H9 (cell line): ENCODE results near the gene PUDP. TPM values are rescaled to one million over a fixed set of nuclear protein-coding genes. Genes with fewer than 3 reads are reported as not detected.

Experiments
- DNase-seq: peaks from one replicate; pipeline ENCODE4 v3.0.0-alpha.2; 2017
- H2AFZ ChIP-seq: one replicate; pipeline ENCODE4 v1.6.1; 2013; ENCODE audit warnings: mild to moderate bottlenecking, low read length, control low read depth, moderate library complexity
- H2AK5ac ChIP-seq: 2 replicates; pipeline ENCODE4 v1.6.1; 2013; ENCODE audit warnings: low read length, control low read depth, mixed read lengths; ENCODE audit not compliant: insufficient read length
- H2BK120ac ChIP-seq: one replicate; pipeline ENCODE4 v1.6.1; 2013; ENCODE audit warnings: low read depth, mild to moderate bottlenecking, low read length, control low read depth, inconsistent platforms; ENCODE audit not compliant: poor library complexity, severe bottlenecking
- H2BK12ac ChIP-seq: 2 replicates; pipeline ENCODE4 v1.6.1; 2013; ENCODE audit warnings: low read length, control low read depth, mixed read lengths, low read depth; ENCODE audit not compliant: insufficient read length
- H2BK15ac ChIP-seq: 2 replicates; pipeline ENCODE4 v1.6.1; 2013; ENCODE audit warnings: low read depth, low read length, control low read depth
- H2BK20ac ChIP-seq: one replicate; pipeline ENCODE4 v1.6.1; 2013; ENCODE audit warnings: low read depth, mild to moderate bottlenecking, low read length, control low read depth, inconsistent platforms; ENCODE audit not compliant: poor library complexity, severe bottlenecking
- H2BK5ac ChIP-seq: 2 replicates; pipeline ENCODE4 v1.6.1; 2013; ENCODE audit warnings: low read length, control low read depth, mixed read lengths; ENCODE audit not compliant: insufficient read length
- H3K14ac ChIP-seq: 2 replicates; pipeline ENCODE4 v1.6.1; 2013; ENCODE audit warnings: low read length, control low read depth; ENCODE audit not compliant: insufficient read depth
- H3K18ac ChIP-seq: 2 replicates; pipeline ENCODE4 v1.6.1; 2013; ENCODE audit warnings: low read depth, mild to moderate bottlenecking, mixed read lengths, low read length, control low read depth; ENCODE audit not compliant: insufficient read length
- H3K23ac ChIP-seq: 2 replicates; pipeline ENCODE4 v1.6.1; 2013; ENCODE audit warnings: low read length, control low read depth, mixed read lengths, low read depth; ENCODE audit not compliant: insufficient read length
- H3K23me2 ChIP-seq: 2 replicates; pipeline ENCODE4 v1.6.1; 2013; ENCODE audit warnings: low read depth, mild to moderate bottlenecking, mixed read lengths, low read length, control low read depth; ENCODE audit not compliant: insufficient read length, poor library complexity, severe bottlenecking
- H3K27ac ChIP-seq: 2 replicates; pipeline ENCODE4 v1.5.1; 2013; ENCODE audit warnings: low read length, control low read depth, mixed read lengths, low read depth; ENCODE audit not compliant: insufficient read length
- H3K27me3 ChIP-seq: 2 replicates; pipeline ENCODE4 v1.6.1; 2013; ENCODE audit warnings: low read length, control low read depth, inconsistent platforms; ENCODE audit not compliant: insufficient read depth
- H3K4ac ChIP-seq: 2 replicates; pipeline ENCODE4 v1.6.1; 2013; ENCODE audit warnings: low read depth, mild to moderate bottlenecking, control low read depth, inconsistent platforms, low read length, moderate library complexity
- H3K4me1 ChIP-seq: 2 replicates; pipeline ENCODE4 v1.6.1; 2013; ENCODE audit warnings: low read length, control low read depth, inconsistent platforms; ENCODE audit not compliant: insufficient read depth
- H3K4me2 ChIP-seq: 2 replicates; pipeline ENCODE4 v1.6.1; 2013; ENCODE audit warnings: low read length, control low read depth, mixed read lengths; ENCODE audit not compliant: insufficient read length, insufficient read depth
- H3K56ac ChIP-seq: 2 replicates; pipeline ENCODE4 v1.6.1; 2013; ENCODE audit warnings: low read depth, mild to moderate bottlenecking, mixed read lengths, low read length, control low read depth; ENCODE audit not compliant: insufficient read length
- H3K79me1 ChIP-seq: 2 replicates; pipeline ENCODE4 v1.6.1; 2013; ENCODE audit warnings: low read depth, mild to moderate bottlenecking, moderate library complexity, low read length, control low read depth, inconsistent platforms; ENCODE audit not compliant: insufficient read depth, poor library complexity, severe bottlenecking
- H3K79me2 ChIP-seq: 2 replicates; pipeline ENCODE4 v1.6.1; 2013; ENCODE audit warnings: low read length, control low read depth, inconsistent platforms; ENCODE audit not compliant: insufficient read depth
- H3K9ac ChIP-seq: 2 replicates; pipeline ENCODE4 v1.6.1; 2013; ENCODE audit warnings: low read length, control low read depth, mixed read lengths; ENCODE audit not compliant: insufficient read length; ENCODE audit errors: extremely low read depth
- H3K9me3 ChIP-seq: one replicate; pipeline ENCODE4 v1.6.1; 2013; ENCODE audit warnings: low read depth, low read length, inconsistent platforms; ENCODE audit not compliant: control insufficient read depth
- H3T11ph ChIP-seq: one replicate; pipeline ENCODE4 v1.6.1; 2013; ENCODE audit warnings: mild to moderate bottlenecking, low read length, control low read depth, inconsistent platforms
- H4K20me1 ChIP-seq: one replicate; pipeline ENCODE4 v1.6.1; 2013; ENCODE audit not compliant: control insufficient read depth, insufficient read length, insufficient read depth
- H4K5ac ChIP-seq: 2 replicates; pipeline ENCODE4 v1.6.1; 2013; ENCODE audit warnings: low read depth, mild to moderate bottlenecking, mixed read lengths, low read length, control low read depth; ENCODE audit not compliant: insufficient read length
- H4K8ac ChIP-seq: replicated peaks from 2 replicates; pipeline ENCODE4 v1.6.1; 2013; ENCODE audit warnings: low read length, control low read depth, mixed read lengths, low read depth; ENCODE audit not compliant: insufficient read length
- H4K91ac ChIP-seq: 2 replicates; pipeline ENCODE4 v1.6.1; 2013; ENCODE audit warnings: low read depth, mild to moderate bottlenecking, moderate library complexity, mixed read lengths, low read length, control low read depth; ENCODE audit not compliant: insufficient read length
- H3K27ac Mint-ChIP-seq, 3 experiments: 2 replicates in 2 of 3; 3 replicates in 1 of 3; pipeline ENCODE4 v1.8.0; 2020 to 2021; ENCODE audit warnings: mixed read lengths in 3 of 3, mild to moderate bottlenecking in 1 of 3, moderate library complexity in 1 of 3
- H3K27me3 Mint-ChIP-seq: 2 replicates; pipeline ENCODE4 v1.8.0; 2021; ENCODE audit warnings: low read depth, mild to moderate bottlenecking, moderate library complexity, mixed read lengths
- H3K36me3 Mint-ChIP-seq, 3 experiments: 2 replicates in 2 of 3; 3 replicates in 1 of 3; pipeline ENCODE4 v1.8.0; 2020 to 2021; ENCODE audit warnings: low read depth in 3 of 3, mixed read lengths in 3 of 3; ENCODE audit not compliant: insufficient read depth in 1 of 3
- H3K4me1 Mint-ChIP-seq, 2 experiments: 2 replicates each; pipeline ENCODE4 v1.8.0; 2020; ENCODE audit warnings: mixed read lengths in 2 of 2
- H3K4me3 Mint-ChIP-seq, 2 experiments: 2 replicates in 1 of 2; 3 replicates in 1 of 2; pipeline ENCODE4 v1.8.0; 2020 to 2021; ENCODE audit warnings: mild to moderate bottlenecking in 2 of 2, mixed read lengths in 2 of 2, moderate library complexity in 1 of 2
- H3K9me3 Mint-ChIP-seq, 2 experiments: 2 replicates in 1 of 2; 3 replicates in 1 of 2; pipeline ENCODE4 v1.8.0; 2020; ENCODE audit warnings: mild to moderate bottlenecking in 2 of 2, mixed read lengths in 2 of 2, moderate library complexity in 1 of 2
- WGBS: extraction: QIAGEN DNeasy Blood & Tissue Kit; methylation state at CpG from one replicate; pipeline ENCODE4 v1.1.7; 2013; ENCODE audit warnings: missing lambda C conversion rate, low lambda C conversion rate, mixed read lengths; ENCODE audit not compliant: insufficient read length; ENCODE audit errors: extremely low coverage; 5-methylcytosine and 5-hydroxymethylcytosine counted together
- total RNA-seq: library from RNA; stranded (reverse); gene quantifications from 2 replicates; pipeline ENCODE4 v1.2.1, GENCODE V29; 2021
- TF ChIP-seq, protein P1 (sequence below): fragments of 200-600 bp; sonication (generic); conservative IDR thresholded peaks from 3 replicates; pipeline ENCODE4 v1.8.0; 2021; ENCODE audit warnings: antibody characterized with exemption, mild to moderate bottlenecking

PUDP gene
- total RNA-seq, 1 experiment from 2014 or later: 46.3 TPM

DNA sequence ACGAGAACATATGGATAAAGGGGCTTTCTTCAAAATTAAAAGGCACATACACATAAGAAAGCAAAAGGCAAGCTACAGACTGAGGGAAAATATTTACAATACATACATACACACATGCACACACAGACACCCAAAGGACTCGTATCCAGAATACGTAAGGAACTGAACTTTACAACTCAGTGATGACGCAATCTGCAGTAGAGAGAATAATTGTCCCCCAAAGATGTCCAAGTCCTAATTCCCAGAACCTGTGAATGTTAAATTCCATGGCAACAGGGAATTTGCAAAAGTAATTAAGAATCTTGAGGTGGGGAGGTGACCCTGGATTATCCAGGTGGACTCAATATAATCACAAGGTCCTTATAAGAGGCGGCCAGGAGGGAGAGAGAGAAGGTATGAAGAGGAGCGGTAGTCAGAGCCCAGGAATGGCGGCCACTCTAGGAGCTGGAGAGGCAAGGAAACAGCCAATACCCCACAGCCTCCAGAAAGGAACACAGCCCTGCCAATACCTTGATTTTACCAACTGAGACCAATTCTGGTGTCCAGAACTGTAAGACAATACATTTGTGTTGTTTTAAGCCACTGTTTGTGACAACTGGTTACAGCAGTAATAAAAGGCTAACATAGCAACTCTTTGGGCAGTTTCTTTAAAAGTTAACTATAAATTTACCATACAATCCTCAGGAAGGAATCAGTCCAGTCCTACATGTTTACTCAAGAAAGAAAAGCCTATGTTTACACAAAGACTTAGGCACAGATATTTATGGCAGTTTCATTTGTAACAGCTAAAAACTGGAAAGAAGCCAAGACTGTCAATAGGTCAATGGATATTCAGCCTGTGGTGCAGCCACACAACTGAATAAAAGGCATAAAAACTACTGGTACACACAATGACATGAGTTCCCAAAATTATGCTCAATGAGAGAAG lies 27.7 kb downstream of the PUDP start:
- Histone ChIP-seq H4K20me1 (no peaks in the 10 kb centered on the region), H2BK15ac (no peak overlapping the region), H2BK20ac (no peak overlapping the region), H3K4ac (no peak overlapping the region), H3K23ac (no peak overlapping the region), H4K5ac (no peak overlapping the region), H2AFZ (no peak overlapping the region), H3K79me2 (peaks cover 3% of the 10 kb centered on the region; the same call in 1 of the 2 replicates), H4K8ac (no peak overlapping the region), H3K14ac (no peak overlapping the region), H2BK5ac (no peak overlapping the region), H3K18ac (no peak overlapping the region), H3K9me3 (no peaks in the 10 kb centered on the region), H4K91ac (no peak overlapping the region), H3K27ac (no peak overlapping the region), H3K27me3 (no peaks in the 10 kb centered on the region), H3T11ph (no peak overlapping the region), H3K56ac (no peak overlapping the region), H3K9ac (no peak overlapping the region), H2BK12ac (no peak overlapping the region), H3K79me1 (no peaks in the 10 kb centered on the region), H2AK5ac (no peak overlapping the region), H2BK120ac (no peak overlapping the region), H3K4me1 (peaks cover 2% of the 10 kb centered on the region; the same call in 1 of the 2 replicates), H3K4me2 (no peak overlapping the region), H3K23me2 (no peaks in the 10 kb centered on the region)
- H3K4me1 Mint-ChIP-seq: peaks cover 36 to 40% of the 10 kb centered on the region in 2 experiments
- no peak for DNase-seq
- no CpG with 5 or more reads among the region's 7 CpGs for WGBS
- peaks cover 0 to 8% of the 10 kb centered on the region in 2 experiments; a peak in 2 of 5 replicates for H3K9me3 Mint-ChIP-seq
- TF ChIP-seq, protein P1, sequence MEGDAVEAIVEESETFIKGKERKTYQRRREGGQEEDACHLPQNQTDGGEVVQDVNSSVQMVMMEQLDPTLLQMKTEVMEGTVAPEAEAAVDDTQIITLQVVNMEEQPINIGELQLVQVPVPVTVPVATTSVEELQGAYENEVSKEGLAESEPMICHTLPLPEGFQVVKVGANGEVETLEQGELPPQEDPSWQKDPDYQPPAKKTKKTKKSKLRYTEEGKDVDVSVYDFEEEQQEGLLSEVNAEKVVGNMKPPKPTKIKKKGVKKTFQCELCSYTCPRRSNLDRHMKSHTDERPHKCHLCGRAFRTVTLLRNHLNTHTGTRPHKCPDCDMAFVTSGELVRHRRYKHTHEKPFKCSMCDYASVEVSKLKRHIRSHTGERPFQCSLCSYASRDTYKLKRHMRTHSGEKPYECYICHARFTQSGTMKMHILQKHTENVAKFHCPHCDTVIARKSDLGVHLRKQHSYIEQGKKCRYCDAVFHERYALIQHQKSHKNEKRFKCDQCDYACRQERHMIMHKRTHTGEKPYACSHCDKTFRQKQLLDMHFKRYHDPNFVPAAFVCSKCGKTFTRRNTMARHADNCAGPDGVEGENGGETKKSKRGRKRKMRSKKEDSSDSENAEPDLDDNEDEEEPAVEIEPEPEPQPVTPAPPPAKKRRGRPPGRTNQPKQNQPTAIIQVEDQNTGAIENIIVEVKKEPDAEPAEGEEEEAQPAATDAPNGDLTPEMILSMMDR: no peak
- no peak overlapping the region; a peak in 1 of 5 replicates for H3K4me3 Mint-ChIP-seq
- H3K27me3 Mint-ChIP-seq: no peaks in the 10 kb centered on the region
- H3K36me3 Mint-ChIP-seq: peaks cover 11 to 17% (median 13%) of the 10 kb centered on the region in 3 experiments
- 0 out of 7 replicates have a peak overlapping the region, but pooled peaks of 1 of the 3 experiments have one; percentile 60 for H3K27ac Mint-ChIP-seq
